GM18507 (cell line): ENCODE measurements around the gene ATP7B.
"Not testable (repeated sequence)": the region's sequence is repeated elsewhere in the genome, so short reads cannot be mapped to it uniquely, and the experiment has no call there.

Experiments used
- DNase-seq: peaks from one replicate; pipeline ENCODE4 v3.0.0; 2011; ENCODE audit warnings: low read depth; ENCODE audit not compliant: insufficient read length; ENCODE audit errors: extremely low spot score
- FAIRE-seq: peaks from 2 replicates; lab custom pipeline; 2011; peaks lifted over from hg19 to GRCh38; lab: Jason Lieb, UNC

The ATP7B gene

GRCh38 chr13:52009946-52010345, 1.3 kb downstream of the ATP7B start:
- DNase-seq (no peak), FAIRE-seq (no peak)

GRCh38 chr13:52006523-52007245, 4.6 kb downstream of the ATP7B start:
- FAIRE-seq (no peak), DNase-seq (no peak)

- no peak for FAIRE-seq
Observed at GRCh38 chr13:52005841-52006522, 5.3 kb downstream of the ATP7B start.

GRCh38 chr13:52004511-52005170, 6.6 kb downstream of the ATP7B start:
- FAIRE-seq: no peak
- DNase-seq: no peak

More at GRCh38 chr13:52005841-52006522, 5.3 kb downstream of the ATP7B start:
- DNase-seq: no peak

- FAIRE-seq (no peak), DNase-seq (no peak)
Observed at GRCh38 chr13:52003541-52003940, 7.7 kb downstream of the ATP7B start.

- no peak for FAIRE-seq
Observed at GRCh38 chr13:52002361-52002760, 8.9 kb downstream of the ATP7B start.

GRCh38 chr13:52001120-52001731, 10.0 kb downstream of the ATP7B start:
- DNase-seq (peak; percentile 42), FAIRE-seq (peak; percentile 21)

More at GRCh38 chr13:52002361-52002760, 8.9 kb downstream of the ATP7B start:
- DNase-seq: no peak

GRCh38 chr13:51999921-52000320, 11.3 kb downstream of the ATP7B start:
- DNase-seq (no peak), FAIRE-seq (no peak)

- FAIRE-seq: no peak
- no peak for DNase-seq
Observed at GRCh38 chr13:51999510-51999911, 11.7 kb downstream of the ATP7B start.

GRCh38 chr13:51998723-51999509, 12.3 kb downstream of the ATP7B start:
- no peak for FAIRE-seq
- no peak for DNase-seq

- no peak for FAIRE-seq
- no peak for DNase-seq
Observed at GRCh38 chr13:51997641-51998330, 13.5 kb downstream of the ATP7B start.

- DNase-seq: no peak
- FAIRE-seq: no peak
Observed at GRCh38 chr13:51997186-51997585, 14.1 kb downstream of the ATP7B start.

GRCh38 chr13:51996641-51997040, 14.6 kb downstream of the ATP7B start:
- DNase-seq (no peak), FAIRE-seq (no peak)

- FAIRE-seq (no peak), DNase-seq (no peak)
Observed at GRCh38 chr13:51995677-51996551, 15.3 kb downstream of the ATP7B start.

- no peak for FAIRE-seq
Observed at GRCh38 chr13:51993713-51994112, 17.5 kb downstream of the ATP7B start.

GRCh38 chr13:51988988-51989618, 22.1 kb downstream of the ATP7B start:
- FAIRE-seq: no peak

More at GRCh38 chr13:51993713-51994112, 17.5 kb downstream of the ATP7B start:
- DNase-seq: no peak

GRCh38 chr13:51984904-51985303, 26.3 kb downstream of the ATP7B start:
- not testable (repeated sequence) for FAIRE-seq, DNase-seq

More at GRCh38 chr13:51988988-51989618, 22.1 kb downstream of the ATP7B start:
- no peak for DNase-seq
